OCI-LY3 (cell line): Measurements from ENCODE around the gene C12orf56.

Experiments
- H2AFZ ChIP-seq: fragments of 200-600, 300-600 bp; shearing (Covaris generic); 2 replicates; pipeline ENCODE4 v1.6.0; 2014; ENCODE audit warnings: antibody characterized with exemption, low read depth, low read length
- H3K27ac ChIP-seq: fragments of 200-600, 300-600 bp; sonication (generic); 2 replicates; pipeline ENCODE4 v1.5.1; 2014; ENCODE audit warnings: mild to moderate bottlenecking, low read length, moderate library complexity, mixed read lengths
- H3K27me3 ChIP-seq: fragments of 200-600, 300-600 bp; sonication (generic); 2 replicates; pipeline ENCODE4 v1.6.1; 2014; ENCODE audit warnings: low read depth, low read length, mixed read lengths
- H3K36me3 ChIP-seq: fragments of 200-600, 300-600 bp; sonication (generic); replicated peaks from 2 replicates; pipeline ENCODE3; 2014; ENCODE audit warnings: low read depth, low read length, mixed read lengths
- H3K4me1 ChIP-seq: fragments of 300-600, 200-600 bp; sonication (generic); 2 replicates; pipeline ENCODE4 v1.6.1; 2014; ENCODE audit warnings: low read length, mixed read lengths
- H3K4me2 ChIP-seq: fragments of 200-600, 300-600 bp; sonication (generic); 2 replicates; pipeline ENCODE4 v1.6.1; 2014; ENCODE audit warnings: low read length, mixed read lengths
- H3K4me3 ChIP-seq: fragments of 300-600, 200-600 bp; sonication (generic); 2 replicates; pipeline ENCODE4 v1.5.1; 2014; ENCODE audit warnings: antibody characterized with exemption, mild to moderate bottlenecking, low read length, moderate library complexity
- H3K79me2 ChIP-seq: fragments of 300-600, 200-600 bp; shearing (Covaris generic); 2 replicates; pipeline ENCODE4 v1.6.1; 2014; ENCODE audit warnings: mild to moderate bottlenecking, low read length, mixed read lengths
- H3K9ac ChIP-seq: fragments of 300-600, 200-600 bp; shearing (Covaris generic); 2 replicates; pipeline ENCODE4 v1.6.0; 2014; ENCODE audit warnings: mild to moderate bottlenecking, low read length, moderate library complexity
- H3K9me3 ChIP-seq: fragments of 200-600, 300-600 bp; shearing (Covaris generic); 2 replicates; pipeline ENCODE4 v1.6.1; 2014; ENCODE audit warnings: low read length, mixed read lengths; ENCODE audit not compliant: insufficient read depth
- H4K20me1 ChIP-seq: fragments of 200-600, 300-600 bp; sonication (generic); 2 replicates; pipeline ENCODE4 v1.6.1; 2016; ENCODE audit warnings: low read length, mixed read lengths; ENCODE audit not compliant: insufficient read depth
- EZH2phosphoT487 ChIP-seq: fragments of 200-600 bp; shearing (Covaris generic); IDR thresholded peaks from 2 replicates; pipeline ENCODE4 v1.6.1; 2018; ENCODE audit warnings: antibody characterized with exemption, mixed run types, low read depth
- TF ChIP-seq, protein P1 (sequence below): fragments of 200-600, 300-600 bp; sonication (generic); IDR thresholded peaks from 2 replicates; pipeline ENCODE4 v1.5.1; 2014; ENCODE audit warnings: antibody characterized with exemption, low read length, low read depth

Gene C12orf56

DNA sequence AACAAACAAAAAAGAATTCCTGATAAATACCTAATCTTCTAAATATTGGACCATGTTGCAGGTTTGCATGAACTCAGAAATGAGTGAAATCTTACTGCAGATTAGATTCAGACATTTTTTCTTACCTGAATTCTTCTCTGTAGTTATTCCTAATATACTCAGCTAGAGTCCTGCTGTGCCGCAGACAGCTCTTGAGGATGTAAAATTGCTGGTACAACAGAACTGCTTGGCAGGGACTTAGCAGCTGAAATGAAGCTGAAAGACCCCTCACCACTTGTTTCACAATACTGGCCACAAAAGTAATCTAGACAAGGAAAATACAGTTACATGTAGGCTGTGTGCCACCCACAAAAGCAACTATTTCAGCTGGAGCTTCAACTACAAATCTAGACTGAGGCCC is 120.1 kb downstream of the C12orf56 start:
- no peak overlapping the region for H3K4me2 ChIP-seq
- H3K4me1 ChIP-seq, result peaks cover 3% of the 10 kb centered on the region; the same call in 1 of the 2 replicates
- H2AFZ ChIP-seq, result no peak overlapping the region
- H3K36me3 ChIP-seq, result no peaks in the 10 kb centered on the region
- H3K4me3 ChIP-seq, result no peak overlapping the region
- no peak for TF ChIP-seq EZH2phosphoT487
- TF ChIP-seq, protein P1, sequence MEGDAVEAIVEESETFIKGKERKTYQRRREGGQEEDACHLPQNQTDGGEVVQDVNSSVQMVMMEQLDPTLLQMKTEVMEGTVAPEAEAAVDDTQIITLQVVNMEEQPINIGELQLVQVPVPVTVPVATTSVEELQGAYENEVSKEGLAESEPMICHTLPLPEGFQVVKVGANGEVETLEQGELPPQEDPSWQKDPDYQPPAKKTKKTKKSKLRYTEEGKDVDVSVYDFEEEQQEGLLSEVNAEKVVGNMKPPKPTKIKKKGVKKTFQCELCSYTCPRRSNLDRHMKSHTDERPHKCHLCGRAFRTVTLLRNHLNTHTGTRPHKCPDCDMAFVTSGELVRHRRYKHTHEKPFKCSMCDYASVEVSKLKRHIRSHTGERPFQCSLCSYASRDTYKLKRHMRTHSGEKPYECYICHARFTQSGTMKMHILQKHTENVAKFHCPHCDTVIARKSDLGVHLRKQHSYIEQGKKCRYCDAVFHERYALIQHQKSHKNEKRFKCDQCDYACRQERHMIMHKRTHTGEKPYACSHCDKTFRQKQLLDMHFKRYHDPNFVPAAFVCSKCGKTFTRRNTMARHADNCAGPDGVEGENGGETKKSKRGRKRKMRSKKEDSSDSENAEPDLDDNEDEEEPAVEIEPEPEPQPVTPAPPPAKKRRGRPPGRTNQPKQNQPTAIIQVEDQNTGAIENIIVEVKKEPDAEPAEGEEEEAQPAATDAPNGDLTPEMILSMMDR, result no peak
- no peaks in the 10 kb centered on the region for H3K27me3 ChIP-seq
- no peak overlapping the region for H3K27ac ChIP-seq
- no peaks in the 10 kb centered on the region for H3K79me2 ChIP-seq
- H3K9me3 ChIP-seq, result no peaks in the 10 kb centered on the region
- no peak overlapping the region for H3K9ac ChIP-seq
- no peaks in the 10 kb centered on the region for H4K20me1 ChIP-seq

DNA sequence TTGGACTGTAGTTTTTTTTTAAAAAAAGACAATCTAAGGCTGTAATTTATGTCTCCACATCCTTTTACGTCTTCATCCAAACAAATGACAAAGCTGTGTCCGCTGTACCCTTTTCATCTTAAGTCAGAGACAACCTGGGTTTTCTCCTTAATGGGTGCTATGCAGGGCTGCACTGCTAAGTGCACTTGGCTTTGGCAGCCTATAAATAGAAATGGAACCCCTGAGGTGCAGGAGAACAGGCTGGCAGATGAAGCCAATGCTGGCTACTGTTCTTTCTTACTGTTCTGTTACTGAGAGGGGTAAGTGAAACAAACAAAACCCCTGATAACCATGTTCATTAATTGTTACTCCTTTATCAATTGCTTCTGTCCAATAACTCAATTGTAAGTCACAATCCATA is 121.4 kb downstream of the C12orf56 start:
- H3K9me3 ChIP-seq, result no peaks in the 10 kb centered on the region
- TF ChIP-seq, protein P1, result no peak
- TF ChIP-seq EZH2phosphoT487, result no peak
- H3K4me3 ChIP-seq, result no peak overlapping the region
- H3K27me3 ChIP-seq, result no peaks in the 10 kb centered on the region
- no peak overlapping the region for H3K27ac ChIP-seq
- no peaks in the 10 kb centered on the region for H3K36me3 ChIP-seq
- H2AFZ ChIP-seq, result no peak overlapping the region
- no peaks in the 10 kb centered on the region for H3K79me2 ChIP-seq
- no peak overlapping the region for H3K9ac ChIP-seq
- no peaks in the 10 kb centered on the region for H4K20me1 ChIP-seq
- H3K4me1 ChIP-seq, result peaks cover 3% of the 10 kb centered on the region; the same call in 1 of the 2 replicates
- no peak overlapping the region for H3K4me2 ChIP-seq

DNA sequence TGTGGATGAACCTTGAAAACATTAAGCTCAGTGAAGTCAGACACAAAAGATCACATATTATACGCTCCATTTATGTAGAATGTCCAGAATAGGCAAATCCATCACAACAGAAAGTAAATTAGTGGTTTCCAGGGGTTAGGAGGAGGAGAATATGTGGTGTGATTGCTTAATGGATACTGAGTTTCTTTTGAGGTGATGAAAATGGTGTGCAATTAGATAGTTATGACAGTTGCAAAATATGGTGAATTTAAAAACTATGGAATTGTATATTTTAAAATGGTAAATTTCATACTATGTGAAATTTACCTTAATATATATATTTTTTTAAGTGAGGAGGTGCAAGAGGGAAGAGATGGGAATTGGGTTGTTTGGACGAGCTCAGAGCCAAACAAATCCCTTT is 122.1 kb downstream of the C12orf56 start:
- TF ChIP-seq, protein P1, result no peak
- TF ChIP-seq EZH2phosphoT487, result no peak
- Histone ChIP-seq H3K79me2 (no peaks in the 10 kb centered on the region), H3K27ac (no peak overlapping the region), H4K20me1 (no peaks in the 10 kb centered on the region), H2AFZ (no peak overlapping the region), H3K9me3 (no peaks in the 10 kb centered on the region), H3K4me1 (peaks cover 3% of the 10 kb centered on the region; the same call in 1 of the 2 replicates), H3K27me3 (no peaks in the 10 kb centered on the region), H3K4me2 (no peak overlapping the region), H3K4me3 (no peak overlapping the region), H3K9ac (no peak overlapping the region), H3K36me3 (no peaks in the 10 kb centered on the region)

DNA sequence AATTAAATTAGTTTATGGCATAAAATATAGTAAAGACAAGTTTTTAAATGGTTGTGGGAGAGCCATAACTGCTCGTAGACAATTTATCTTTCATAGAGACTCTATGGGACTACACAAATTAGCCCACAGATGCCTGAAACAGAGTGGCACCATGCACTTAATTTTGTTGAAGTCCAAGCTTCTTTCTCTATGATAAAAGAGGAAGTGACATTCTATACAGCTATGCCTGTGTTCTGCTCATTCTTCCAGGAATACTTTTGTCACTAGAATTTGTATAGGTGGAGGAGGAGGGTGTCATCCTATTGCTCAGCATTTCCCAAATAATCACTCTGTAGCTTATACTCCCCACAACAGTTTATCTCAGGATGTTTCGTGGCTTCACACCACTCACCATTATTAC is 124.7 kb downstream of the C12orf56 start:
- H3K4me1 ChIP-seq, result peaks cover 3% of the 10 kb centered on the region; the same call in 1 of the 2 replicates
- no peak for TF ChIP-seq EZH2phosphoT487
- TF ChIP-seq, protein P1, result no peak
- H3K4me3 ChIP-seq, result no peak overlapping the region
- H3K9me3 ChIP-seq, result no peaks in the 10 kb centered on the region
- H3K27ac ChIP-seq, result no peak overlapping the region
- no peaks in the 10 kb centered on the region for H4K20me1 ChIP-seq
- no peaks in the 10 kb centered on the region for H3K79me2 ChIP-seq
- H2AFZ ChIP-seq, result no peak overlapping the region
- no peaks in the 10 kb centered on the region for H3K27me3 ChIP-seq
- H3K9ac ChIP-seq, result no peak overlapping the region
- no peak overlapping the region for H3K4me2 ChIP-seq
- no peaks in the 10 kb centered on the region for H3K36me3 ChIP-seq
